ENCODE results near the gene COA4.

DNA sequence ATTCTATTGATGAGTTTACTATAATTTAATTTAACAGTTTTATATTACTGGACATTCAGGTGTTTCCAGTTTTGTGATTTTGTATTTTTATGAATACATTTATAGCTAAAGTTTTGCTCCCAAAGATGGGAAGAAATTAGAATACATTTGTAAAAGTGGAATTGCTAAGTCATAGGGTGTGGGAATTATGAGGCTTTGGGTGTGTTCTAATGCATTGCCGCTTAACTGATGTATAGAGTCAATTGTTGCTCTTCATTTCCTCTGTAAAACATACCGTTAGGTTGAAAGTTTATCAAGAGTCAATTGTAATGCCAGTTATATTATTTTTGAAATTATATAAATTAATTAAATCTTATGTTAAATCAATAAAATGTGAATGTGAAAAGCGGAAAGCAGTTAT is 16.4 kb upstream of the COA4 start:
- TF ChIP-seq, protein P1, sequence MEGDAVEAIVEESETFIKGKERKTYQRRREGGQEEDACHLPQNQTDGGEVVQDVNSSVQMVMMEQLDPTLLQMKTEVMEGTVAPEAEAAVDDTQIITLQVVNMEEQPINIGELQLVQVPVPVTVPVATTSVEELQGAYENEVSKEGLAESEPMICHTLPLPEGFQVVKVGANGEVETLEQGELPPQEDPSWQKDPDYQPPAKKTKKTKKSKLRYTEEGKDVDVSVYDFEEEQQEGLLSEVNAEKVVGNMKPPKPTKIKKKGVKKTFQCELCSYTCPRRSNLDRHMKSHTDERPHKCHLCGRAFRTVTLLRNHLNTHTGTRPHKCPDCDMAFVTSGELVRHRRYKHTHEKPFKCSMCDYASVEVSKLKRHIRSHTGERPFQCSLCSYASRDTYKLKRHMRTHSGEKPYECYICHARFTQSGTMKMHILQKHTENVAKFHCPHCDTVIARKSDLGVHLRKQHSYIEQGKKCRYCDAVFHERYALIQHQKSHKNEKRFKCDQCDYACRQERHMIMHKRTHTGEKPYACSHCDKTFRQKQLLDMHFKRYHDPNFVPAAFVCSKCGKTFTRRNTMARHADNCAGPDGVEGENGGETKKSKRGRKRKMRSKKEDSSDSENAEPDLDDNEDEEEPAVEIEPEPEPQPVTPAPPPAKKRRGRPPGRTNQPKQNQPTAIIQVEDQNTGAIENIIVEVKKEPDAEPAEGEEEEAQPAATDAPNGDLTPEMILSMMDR (IDR thresholded peaks at IDR 0.05), result no peak
- no peak for TF ChIP-seq POLR2A (IDR thresholded peaks at IDR 0.05; ENCODE audit: low read depth)
